ENCODE results near the gene SRPK3.

DNA sequence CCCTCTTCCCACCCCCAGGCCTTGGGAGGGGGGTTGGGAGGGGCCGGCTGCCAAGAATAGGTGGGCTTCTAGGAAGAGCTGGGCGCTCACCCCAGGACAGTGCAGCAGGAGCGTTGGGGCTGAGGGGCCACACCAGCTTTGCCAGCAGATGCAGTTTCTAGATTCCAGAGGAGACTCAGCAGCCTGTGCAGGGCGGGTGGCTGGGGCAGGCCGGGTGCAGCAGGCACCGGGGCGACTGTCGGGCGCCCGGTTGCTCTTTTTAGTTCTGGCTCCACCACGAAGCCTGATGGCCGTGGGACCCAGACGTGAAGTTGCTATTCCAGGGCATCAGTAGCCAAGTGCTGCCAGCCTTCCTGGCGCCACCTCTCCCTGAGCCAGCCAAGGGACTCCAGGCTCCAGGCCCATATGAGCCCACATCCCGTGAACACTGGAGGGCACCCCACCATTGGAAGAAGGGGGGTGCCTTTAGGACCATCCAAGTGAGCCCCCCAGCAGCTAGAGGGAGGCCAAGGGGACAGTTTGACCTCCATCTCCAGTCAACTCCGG, 19.4 kb downstream of the SRPK3 start:
- TF ChIP-seq CTCF (IDR thresholded peaks at IDR 0.05; ENCODE audit: extremely low read depth in 1 of 2, insufficient read depth in 1 of 2, low read depth in 1 of 2, low read length in 2 of 2) (no peak), POLR2AphosphoS5 (IDR thresholded peaks at IDR 0.05; ENCODE audit: insufficient read depth, low read depth, low read length) (peak; percentile 21), GATA2 (IDR thresholded peaks at IDR 0.05; ENCODE audit: insufficient read depth, insufficient read length, low read depth, low read length) (no peak), POLR2A (IDR thresholded peaks at IDR 0.05; ENCODE audit: low read depth, low read length) (peak; percentile 29), FOS (IDR thresholded peaks at IDR 0.05; ENCODE audit: borderline replicate concordance, insufficient read depth, low read length) (no peak)
- TF ChIP-seq, protein P1, sequence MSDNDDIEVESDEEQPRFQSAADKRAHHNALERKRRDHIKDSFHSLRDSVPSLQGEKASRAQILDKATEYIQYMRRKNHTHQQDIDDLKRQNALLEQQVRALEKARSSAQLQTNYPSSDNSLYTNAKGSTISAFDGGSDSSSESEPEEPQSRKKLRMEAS (IDR thresholded peaks at IDR 0.05; ENCODE audit: insufficient read depth, insufficient read length), result no peak

Measured in endothelial cell of umbilical vein (primary cell).